Esophagus squamous epithelium (tissue), 4 donors: ENCODE measurements around the gene GPR137.

Experiments
- POLR2A ChIP-seq, 4 donors: fragments of 450-650 bp; IDR thresholded peaks; one replicate each; pipeline ENCODE4 v1.6.1; 2017; ENCODE audit warnings: antibody characterized with exemption in 4 of 4, mild to moderate bottlenecking in 4 of 4, moderate library complexity in 3 of 4
- TF ChIP-seq, protein P1 (sequence below), 6 experiments: fragments of 450-650 bp in 4 of 6; fragments of 200-600 bp in 2 of 6; sonication (generic) in 2 of 6; IDR thresholded peaks; one replicate each; pipeline ENCODE4 v1.5.1; 2016 to 2019; ENCODE audit warnings: antibody characterized with exemption in 6 of 6, mild to moderate bottlenecking in 4 of 6, moderate library complexity in 4 of 6

DNA sequence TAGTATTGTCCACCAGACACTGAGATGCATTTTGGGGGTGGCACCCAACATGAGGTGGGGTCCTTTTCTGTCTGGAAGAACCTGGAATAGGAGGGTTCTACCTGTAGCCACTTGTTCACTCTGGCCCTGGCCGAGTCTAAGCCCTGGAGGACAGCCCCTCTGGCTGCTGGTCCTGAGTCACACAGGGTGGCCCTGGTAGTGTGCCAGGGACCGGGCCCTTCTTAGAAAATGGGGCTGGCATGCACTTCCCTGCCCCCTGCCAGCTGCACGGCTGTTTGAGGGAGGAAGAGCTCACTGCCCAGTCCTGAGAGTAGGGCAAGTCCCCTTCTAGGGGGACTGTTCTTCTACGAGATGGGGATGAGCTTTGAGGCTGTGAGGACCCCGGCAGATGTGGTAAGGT is 32.2 kb upstream of the GPR137 start:
- TF ChIP-seq, protein P1, sequence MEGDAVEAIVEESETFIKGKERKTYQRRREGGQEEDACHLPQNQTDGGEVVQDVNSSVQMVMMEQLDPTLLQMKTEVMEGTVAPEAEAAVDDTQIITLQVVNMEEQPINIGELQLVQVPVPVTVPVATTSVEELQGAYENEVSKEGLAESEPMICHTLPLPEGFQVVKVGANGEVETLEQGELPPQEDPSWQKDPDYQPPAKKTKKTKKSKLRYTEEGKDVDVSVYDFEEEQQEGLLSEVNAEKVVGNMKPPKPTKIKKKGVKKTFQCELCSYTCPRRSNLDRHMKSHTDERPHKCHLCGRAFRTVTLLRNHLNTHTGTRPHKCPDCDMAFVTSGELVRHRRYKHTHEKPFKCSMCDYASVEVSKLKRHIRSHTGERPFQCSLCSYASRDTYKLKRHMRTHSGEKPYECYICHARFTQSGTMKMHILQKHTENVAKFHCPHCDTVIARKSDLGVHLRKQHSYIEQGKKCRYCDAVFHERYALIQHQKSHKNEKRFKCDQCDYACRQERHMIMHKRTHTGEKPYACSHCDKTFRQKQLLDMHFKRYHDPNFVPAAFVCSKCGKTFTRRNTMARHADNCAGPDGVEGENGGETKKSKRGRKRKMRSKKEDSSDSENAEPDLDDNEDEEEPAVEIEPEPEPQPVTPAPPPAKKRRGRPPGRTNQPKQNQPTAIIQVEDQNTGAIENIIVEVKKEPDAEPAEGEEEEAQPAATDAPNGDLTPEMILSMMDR (IDR thresholded peaks at IDR 0.05) = no peak
- no peak for TF ChIP-seq POLR2A (IDR thresholded peaks at IDR 0.05)
